ENCODE results near the gene CAPRIN2.

Gene CAPRIN2

GRCh38 chr12:30698346-30698745 is 56.4 kb downstream of the CAPRIN2 start:
- no peak for DNase-seq

- no peak for DNase-seq
Observed at GRCh38 chr12:30696943-30697342, 57.8 kb downstream of the CAPRIN2 start.

GRCh38 chr12:30696486-30696885 is 58.3 kb downstream of the CAPRIN2 start:
- DNase-seq = no peak

- DNase-seq = no peak
Observed at GRCh38 chr12:30696103-30696408, 58.7 kb downstream of the CAPRIN2 start.

GRCh38 chr12:30695199-30696102 is 59.3 kb downstream of the CAPRIN2 start, which contains the start of gene IPO8:
IPO8 (minus strand) TSS chr12:30695869; CDS start chr12:30695647, 222 bp downstream.
- peak; percentile 88 for DNase-seq

- DNase-seq = no peak
Observed at GRCh38 chr12:30694412-30695198, 60.1 kb downstream of the CAPRIN2 start.

GRCh38 chr12:30692470-30692869 is 62.3 kb downstream of the CAPRIN2 start:
- DNase-seq = no peak

- no peak for DNase-seq
Observed at GRCh38 chr12:30691122-30691879, 63.5 kb downstream of the CAPRIN2 start.

- DNase-seq = no peak
Observed at GRCh38 chr12:30687265-30687986, 67.3 kb downstream of the CAPRIN2 start.

- no peak for DNase-seq
Observed at GRCh38 chr12:30679241-30679640, 75.5 kb downstream of the CAPRIN2 start.

- DNase-seq = no peak
Observed at GRCh38 chr12:30678221-30678620, 76.5 kb downstream of the CAPRIN2 start.

- no peak for DNase-seq
Observed at GRCh38 chr12:30661210-30661609, 93.5 kb downstream of the CAPRIN2 start.
